ENCODE results near the gene S100A12. TPM values are rescaled to one million over a fixed set of nuclear protein-coding genes. Genes with fewer than 3 reads are reported as not detected.

S100A12 gene
- total RNA-seq, 1 donor from 2014 or later, result 23.0 TPM

DNA sequence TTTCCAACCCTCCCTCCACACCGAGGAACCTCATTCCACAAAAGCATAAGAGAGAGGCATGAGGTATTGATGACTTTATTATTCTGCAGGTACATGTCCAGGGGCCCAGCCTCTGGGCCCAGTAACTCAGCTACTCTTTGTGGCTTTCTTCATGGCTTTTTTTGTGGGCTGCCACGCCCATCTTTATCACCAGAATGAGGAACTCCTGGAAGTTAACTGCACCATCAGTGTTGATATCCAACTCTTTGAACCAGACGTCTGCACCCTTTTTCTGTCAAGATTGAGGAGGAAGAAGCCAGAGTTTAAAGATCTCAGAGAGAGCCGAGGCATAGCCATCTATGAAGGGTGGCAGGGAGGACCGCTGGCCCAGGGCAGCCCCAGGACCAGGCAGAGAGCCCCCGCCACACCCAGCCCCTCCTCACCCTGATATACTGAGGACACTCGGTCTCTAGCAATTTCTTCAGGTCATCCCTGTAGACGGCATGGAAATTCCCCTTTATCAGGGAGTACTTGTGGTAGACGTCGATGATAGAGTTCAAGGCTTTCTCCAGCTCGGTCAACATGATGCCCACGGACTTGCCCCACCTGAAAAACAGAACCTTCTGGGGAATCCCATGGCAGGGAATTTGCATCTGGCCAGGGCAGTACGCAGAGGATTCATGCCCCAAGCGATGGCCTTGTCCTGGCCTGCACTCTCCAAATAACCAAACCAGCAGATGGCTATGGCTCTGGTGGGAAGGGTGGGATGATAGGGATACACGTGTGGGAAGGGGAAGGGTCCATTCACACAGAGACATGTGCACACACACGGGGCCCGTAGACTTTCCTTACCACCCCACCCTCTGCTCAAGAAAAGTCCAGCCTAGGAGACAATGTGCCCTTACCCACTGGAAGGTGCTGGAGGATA is 14.8 kb upstream of the S100A12 start:
- no peak overlapping the region for H3K27ac ChIP-seq (ENCODE audit: low read depth, low read length)
- no peaks in the 10 kb centered on the region for H3K9me3 ChIP-seq (ENCODE audit: control insufficient read depth in 3 of 3, low read length in 3 of 3)
- H3K9ac ChIP-seq (ENCODE audit: low read depth in 1 of 3, low read length in 3 of 3), result no peak overlapping the region
- peaks cover 5 to 19% (median 17%) of the 10 kb centered on the region in 3 donors for H3K4me1 ChIP-seq (ENCODE audit: control insufficient read depth in 3 of 3, insufficient read depth in 3 of 3, low read length in 3 of 3)
- no peak overlapping the region for H3K4me3 ChIP-seq (ENCODE audit: low read length in 3 of 3)
- no peaks in the 10 kb centered on the region for H3K36me3 ChIP-seq (ENCODE audit: control insufficient read depth in 3 of 3, insufficient read depth in 3 of 3, low read length in 3 of 3)
- H3K27me3 ChIP-seq (ENCODE audit: control insufficient read depth in 3 of 3, insufficient read depth in 3 of 3, low read length in 3 of 3), result peaks cover 0 to 4% (median 2%) of the 10 kb centered on the region in 3 donors

GRCh38 chr1:153389401-153389800 is 14.0 kb upstream of the S100A12 start:
- Histone ChIP-seq H3K9ac (ENCODE audit: low read depth in 1 of 3, low read length in 3 of 3) (no peak overlapping the region), H3K27me3 (ENCODE audit: control insufficient read depth in 3 of 3, insufficient read depth in 3 of 3, low read length in 3 of 3) (peaks cover 0 to 4% (median under 1%) of the 10 kb centered on the region in 3 donors), H3K4me3 (ENCODE audit: low read length in 3 of 3) (no peak overlapping the region), H3K27ac (ENCODE audit: low read depth, low read length) (no peak overlapping the region), H3K4me1 (ENCODE audit: control insufficient read depth in 3 of 3, insufficient read depth in 3 of 3, low read length in 3 of 3) (peaks cover 5 to 14% (median 12%) of the 10 kb centered on the region in 3 donors), H3K9me3 (ENCODE audit: control insufficient read depth in 3 of 3, low read length in 3 of 3) (no peaks in the 10 kb centered on the region), H3K36me3 (ENCODE audit: control insufficient read depth in 3 of 3, insufficient read depth in 3 of 3, low read length in 3 of 3) (no peaks in the 10 kb centered on the region)

GRCh38 chr1:153387785-153388184 is 12.4 kb upstream of the S100A12 start:
- Histone ChIP-seq H3K36me3 (ENCODE audit: control insufficient read depth in 3 of 3, insufficient read depth in 3 of 3, low read length in 3 of 3) (no peaks in the 10 kb centered on the region), H3K9ac (ENCODE audit: low read depth in 1 of 3, low read length in 3 of 3) (no peak overlapping the region), H3K27ac (ENCODE audit: low read depth, low read length) (no peak overlapping the region), H3K9me3 (ENCODE audit: control insufficient read depth in 3 of 3, low read length in 3 of 3) (no peaks in the 10 kb centered on the region), H3K27me3 (ENCODE audit: control insufficient read depth in 3 of 3, insufficient read depth in 3 of 3, low read length in 3 of 3) (no peaks in the 10 kb centered on the region), H3K4me1 (ENCODE audit: control insufficient read depth in 3 of 3, insufficient read depth in 3 of 3, low read length in 3 of 3) (peaks cover 5 to 14% (median 12%) of the 10 kb centered on the region in 3 donors), H3K4me3 (ENCODE audit: low read length in 3 of 3) (no peak overlapping the region)

DNA sequence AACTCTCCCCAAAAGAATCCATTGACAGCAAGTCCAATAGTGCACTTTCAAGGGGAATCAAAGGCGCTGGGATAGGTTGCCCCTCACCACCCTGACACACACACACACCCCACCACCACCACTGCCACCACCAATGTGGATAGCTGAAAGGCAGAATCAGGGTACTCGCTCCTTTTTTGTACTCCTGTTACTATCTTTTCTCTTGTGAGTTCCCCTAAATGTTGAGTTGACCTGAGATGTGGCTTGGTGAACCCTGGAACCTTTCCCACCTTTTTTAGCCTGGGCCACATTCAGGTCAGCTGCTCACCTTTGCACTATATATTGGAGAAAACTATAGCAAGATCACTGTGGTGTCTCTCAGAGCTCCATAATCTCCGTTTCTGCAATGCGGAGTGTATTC is 11.6 kb upstream of the S100A12 start:
- Histone ChIP-seq H3K27me3 (ENCODE audit: control insufficient read depth in 3 of 3, insufficient read depth in 3 of 3, low read length in 3 of 3) (no peaks in the 10 kb centered on the region), H3K9me3 (ENCODE audit: control insufficient read depth in 3 of 3, low read length in 3 of 3) (no peaks in the 10 kb centered on the region), H3K36me3 (ENCODE audit: control insufficient read depth in 3 of 3, insufficient read depth in 3 of 3, low read length in 3 of 3) (no peaks in the 10 kb centered on the region), H3K9ac (ENCODE audit: low read depth in 1 of 3, low read length in 3 of 3) (no peak overlapping the region), H3K4me1 (ENCODE audit: control insufficient read depth in 3 of 3, insufficient read depth in 3 of 3, low read length in 3 of 3) (peaks cover 5 to 14% (median 12%) of the 10 kb centered on the region in 3 donors), H3K27ac (ENCODE audit: low read depth, low read length) (peak overlapping the region; percentile 37), H3K4me3 (ENCODE audit: low read length in 3 of 3) (no peak overlapping the region)

DNA sequence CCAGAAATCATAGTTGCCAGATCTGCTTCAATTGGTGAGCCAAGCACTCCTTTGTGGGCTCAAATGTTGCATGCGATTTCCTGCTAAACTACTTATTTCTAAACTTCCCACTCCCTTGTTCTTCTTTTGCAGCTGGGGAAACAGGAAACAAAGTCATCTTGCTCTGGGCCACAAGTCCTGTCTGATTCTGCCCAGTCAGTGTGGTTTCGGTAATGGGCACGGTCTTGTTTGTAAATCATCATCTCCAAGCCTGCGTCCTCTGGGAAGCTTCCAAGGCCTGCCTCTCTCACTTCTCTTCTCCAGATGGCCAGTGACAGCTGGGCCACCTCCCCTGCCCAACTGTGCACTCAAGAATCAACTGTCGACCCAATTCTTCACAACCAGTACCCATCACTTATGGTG is 11.1 kb upstream of the S100A12 start:
- peaks cover 0 to 3% (median 0%) of the 10 kb centered on the region in 3 donors for H3K9me3 ChIP-seq (ENCODE audit: control insufficient read depth in 3 of 3, low read length in 3 of 3)
- peaks cover 3 to 12% (median 10%) of the 10 kb centered on the region in 3 donors for H3K4me1 ChIP-seq (ENCODE audit: control insufficient read depth in 3 of 3, insufficient read depth in 3 of 3, low read length in 3 of 3)
- no peak overlapping the region for H3K4me3 ChIP-seq (ENCODE audit: low read length in 3 of 3)
- no peaks in the 10 kb centered on the region for H3K36me3 ChIP-seq (ENCODE audit: control insufficient read depth in 3 of 3, insufficient read depth in 3 of 3, low read length in 3 of 3)
- H3K27ac ChIP-seq (ENCODE audit: low read depth, low read length), result peak overlapping the region; percentile 37
- H3K27me3 ChIP-seq (ENCODE audit: control insufficient read depth in 3 of 3, insufficient read depth in 3 of 3, low read length in 3 of 3), result no peaks in the 10 kb centered on the region
- H3K9ac ChIP-seq (ENCODE audit: low read depth in 1 of 3, low read length in 3 of 3), result no peak overlapping the region

DNA sequence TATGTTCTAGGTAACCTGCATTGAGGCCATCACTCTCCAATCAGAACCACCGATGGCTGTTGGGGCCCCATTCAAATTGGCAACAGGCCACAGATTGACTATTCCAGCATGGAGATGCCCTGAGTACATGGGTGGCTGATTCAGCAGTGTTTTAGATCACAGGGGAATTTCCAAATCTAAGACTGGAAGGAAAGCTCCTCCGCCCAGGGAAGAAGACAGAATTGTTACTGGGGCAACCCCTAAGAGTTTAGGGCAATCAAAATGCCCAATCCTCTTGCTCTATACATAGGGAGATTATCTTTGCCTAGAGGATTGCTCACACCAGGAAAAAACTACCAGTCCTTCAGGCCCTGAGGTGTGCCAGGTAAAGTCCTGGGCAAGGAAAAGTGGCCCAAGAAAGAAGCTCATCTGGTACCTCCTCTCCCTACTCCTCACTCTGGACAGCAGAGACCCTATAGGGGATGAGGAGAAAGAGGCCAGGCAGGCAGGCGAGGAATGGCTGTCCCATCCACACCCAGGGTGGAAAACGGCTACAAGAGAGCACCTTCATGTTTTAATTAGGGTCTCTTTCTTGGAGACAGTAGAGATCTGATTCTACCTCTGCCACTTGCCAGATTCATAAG is 9.6 kb upstream of the S100A12 start:
- Histone ChIP-seq H3K4me1 (ENCODE audit: control insufficient read depth in 3 of 3, insufficient read depth in 3 of 3, low read length in 3 of 3) (no peaks in the 10 kb centered on the region), H3K9ac (ENCODE audit: low read depth in 1 of 3, low read length in 3 of 3) (no peak overlapping the region), H3K9me3 (ENCODE audit: control insufficient read depth in 3 of 3, low read length in 3 of 3) (peaks cover 0 to 4% (median 2%) of the 10 kb centered on the region in 3 donors), H3K27ac (ENCODE audit: low read depth, low read length) (no peak overlapping the region), H3K4me3 (ENCODE audit: low read length in 3 of 3) (no peak overlapping the region), H3K36me3 (ENCODE audit: control insufficient read depth in 3 of 3, insufficient read depth in 3 of 3, low read length in 3 of 3) (no peaks in the 10 kb centered on the region), H3K27me3 (ENCODE audit: control insufficient read depth in 3 of 3, insufficient read depth in 3 of 3, low read length in 3 of 3) (no peaks in the 10 kb centered on the region)

DNA sequence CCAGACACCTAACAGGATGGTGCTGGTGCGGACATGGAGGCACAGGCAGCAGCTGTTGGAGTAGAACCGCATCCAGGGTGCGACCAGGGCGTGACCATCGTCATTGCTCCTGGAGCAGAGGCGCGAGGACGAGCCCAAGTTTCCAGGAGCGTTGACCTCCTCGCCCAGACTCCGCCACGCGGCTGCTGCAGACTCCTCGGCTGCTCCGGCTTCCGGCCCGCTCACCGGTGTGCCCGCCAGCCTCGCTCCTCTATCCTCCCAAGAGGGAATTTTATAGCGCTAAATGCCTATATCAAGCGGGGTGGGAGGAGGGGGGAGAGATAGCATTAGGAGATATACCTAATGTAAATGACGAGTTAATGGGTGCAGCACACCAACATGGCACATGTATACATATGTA is 5.3 kb upstream of the S100A12 start:
- H3K27ac ChIP-seq (ENCODE audit: low read depth, low read length), result no peak overlapping the region
- H3K9ac ChIP-seq (ENCODE audit: low read depth in 1 of 3, low read length in 3 of 3), result no peak overlapping the region
- no peaks in the 10 kb centered on the region for H3K27me3 ChIP-seq (ENCODE audit: control insufficient read depth in 3 of 3, insufficient read depth in 3 of 3, low read length in 3 of 3)
- H3K36me3 ChIP-seq (ENCODE audit: control insufficient read depth in 3 of 3, insufficient read depth in 3 of 3, low read length in 3 of 3), result no peaks in the 10 kb centered on the region
- H3K4me3 ChIP-seq (ENCODE audit: low read length in 3 of 3), result no peak overlapping the region
- no peaks in the 10 kb centered on the region for H3K4me1 ChIP-seq (ENCODE audit: control insufficient read depth in 3 of 3, insufficient read depth in 3 of 3, low read length in 3 of 3)
- H3K9me3 ChIP-seq (ENCODE audit: control insufficient read depth in 3 of 3, low read length in 3 of 3), result peaks cover 0 to 4% (median 2%) of the 10 kb centered on the region in 3 donors

- H3K27me3 ChIP-seq (ENCODE audit: control insufficient read depth in 3 of 3, insufficient read depth in 3 of 3, low read length in 3 of 3), result no peaks in the 10 kb centered on the region
- peaks cover 0 to 4% (median 2%) of the 10 kb centered on the region in 3 donors for H3K9me3 ChIP-seq (ENCODE audit: control insufficient read depth in 3 of 3, low read length in 3 of 3)
- H3K27ac ChIP-seq (ENCODE audit: low read depth, low read length), result no peak overlapping the region
- no peaks in the 10 kb centered on the region for H3K4me1 ChIP-seq (ENCODE audit: control insufficient read depth in 3 of 3, insufficient read depth in 3 of 3, low read length in 3 of 3)
- no peak overlapping the region for H3K9ac ChIP-seq (ENCODE audit: low read depth in 1 of 3, low read length in 3 of 3)
- H3K4me3 ChIP-seq (ENCODE audit: low read length in 3 of 3), result no peak overlapping the region
- H3K36me3 ChIP-seq (ENCODE audit: control insufficient read depth in 3 of 3, insufficient read depth in 3 of 3, low read length in 3 of 3), result no peaks in the 10 kb centered on the region
Observed at GRCh38 chr1:153379591-153379990, 4.2 kb upstream of the S100A12 start.

GRCh38 chr1:153374071-153374470 is 1.4 kb downstream of the S100A12 start:
- Histone ChIP-seq H3K27me3 (ENCODE audit: control insufficient read depth in 3 of 3, insufficient read depth in 3 of 3, low read length in 3 of 3) (peaks cover 0 to 3% (median 0%) of the 10 kb centered on the region in 3 donors), H3K4me3 (ENCODE audit: low read length in 3 of 3) (no peak overlapping the region), H3K27ac (ENCODE audit: low read depth, low read length) (no peak overlapping the region), H3K4me1 (ENCODE audit: control insufficient read depth in 3 of 3, insufficient read depth in 3 of 3, low read length in 3 of 3) (no peaks in the 10 kb centered on the region), H3K9ac (ENCODE audit: low read depth in 1 of 3, low read length in 3 of 3) (no peak overlapping the region), H3K9me3 (ENCODE audit: control insufficient read depth in 3 of 3, low read length in 3 of 3) (no peaks in the 10 kb centered on the region), H3K36me3 (ENCODE audit: control insufficient read depth in 3 of 3, insufficient read depth in 3 of 3, low read length in 3 of 3) (no peaks in the 10 kb centered on the region)

- no peaks in the 10 kb centered on the region for H3K36me3 ChIP-seq (ENCODE audit: control insufficient read depth in 3 of 3, insufficient read depth in 3 of 3, low read length in 3 of 3)
- H3K4me1 ChIP-seq (ENCODE audit: control insufficient read depth in 3 of 3, insufficient read depth in 3 of 3, low read length in 3 of 3), result no peaks in the 10 kb centered on the region
- H3K27ac ChIP-seq (ENCODE audit: low read depth, low read length), result no peak overlapping the region
- H3K4me3 ChIP-seq (ENCODE audit: low read length in 3 of 3), result no peak overlapping the region
- no peak overlapping the region for H3K9ac ChIP-seq (ENCODE audit: low read depth in 1 of 3, low read length in 3 of 3)
- no peaks in the 10 kb centered on the region for H3K9me3 ChIP-seq (ENCODE audit: control insufficient read depth in 3 of 3, low read length in 3 of 3)
- H3K27me3 ChIP-seq (ENCODE audit: control insufficient read depth in 3 of 3, insufficient read depth in 3 of 3, low read length in 3 of 3), result peaks cover 0 to 3% (median 0%) of the 10 kb centered on the region in 3 donors
Observed at GRCh38 chr1:153372571-153372970, 2.9 kb downstream of the S100A12 start.

Measured in skeletal muscle tissue (tissue), 4 donors.